Esophagus (tissue), 2 donors: ENCODE data around the gene RIC1. TPM values are rescaled to one million over a fixed set of nuclear protein-coding genes. Genes with fewer than 3 reads are reported as not detected.
"Not testable (repeated sequence)": the region's sequence is repeated elsewhere in the genome, so short reads cannot be mapped to it uniquely, and the experiment has no call there.

Experiments used
- H3K27ac ChIP-seq, 2 donors: one replicate each; pipeline ENCODE4 v1.5.1; 2013; ENCODE audit warnings: low read depth in 2 of 2, mild to moderate bottlenecking in 2 of 2, inconsistent platforms in 1 of 2, low read length in 1 of 2, moderate library complexity in 1 of 2
- H3K27me3 ChIP-seq, 2 donors: one replicate each; pipeline ENCODE4 v1.6.1; 2013; ENCODE audit warnings: low read length in 2 of 2, control low read depth in 1 of 2, mild to moderate bottlenecking in 1 of 2; ENCODE audit not compliant: insufficient read depth in 2 of 2, control insufficient read depth in 1 of 2
- H3K36me3 ChIP-seq, 2 donors: one replicate each; pipeline ENCODE4 v1.6.1; 2013; ENCODE audit warnings: low read length in 1 of 2; ENCODE audit not compliant: control insufficient read depth in 2 of 2, insufficient read depth in 2 of 2
- H3K4me1 ChIP-seq, 2 donors: one replicate each; pipeline ENCODE4 v1.6.1; 2013; ENCODE audit warnings: low read length in 1 of 2; ENCODE audit not compliant: control insufficient read depth in 2 of 2, insufficient read depth in 2 of 2
- H3K4me3 ChIP-seq, 2 donors: one replicate each; pipeline ENCODE4 v1.5.1; 2013; ENCODE audit warnings: low read length in 2 of 2, mild to moderate bottlenecking in 2 of 2, low read depth in 1 of 2, moderate library complexity in 1 of 2
- H3K9me3 ChIP-seq, 2 donors: one replicate each; pipeline ENCODE4 v1.6.1; 2013; ENCODE audit warnings: mild to moderate bottlenecking in 2 of 2, low read depth in 1 of 2, low read length in 1 of 2, moderate library complexity in 1 of 2; ENCODE audit not compliant: control insufficient read depth in 2 of 2, insufficient read depth in 1 of 2
- WGBS, 2 donors: extraction: QIAGEN DNeasy Blood & Tissue Kit; methylation state at CpG; one replicate each; pipeline ENCODE4 v1.1.7; 2013; 5-methylcytosine and 5-hydroxymethylcytosine counted together
- polyA plus RNA-seq, 2 donors: library from polyadenylated mRNA; stranded (reverse); fragments of 200-250 nt; gene quantifications; one replicate each; pipeline ENCODE4 v1.2.3, GENCODE V29; 2013
- donor health status: healthy with polysubstance abuse.
- donor health status: Bipolar disorder and iron deficiency.

Gene RIC1
- polyA plus RNA-seq, 2 donors, result 4.3 to 5.8 TPM

DNA sequence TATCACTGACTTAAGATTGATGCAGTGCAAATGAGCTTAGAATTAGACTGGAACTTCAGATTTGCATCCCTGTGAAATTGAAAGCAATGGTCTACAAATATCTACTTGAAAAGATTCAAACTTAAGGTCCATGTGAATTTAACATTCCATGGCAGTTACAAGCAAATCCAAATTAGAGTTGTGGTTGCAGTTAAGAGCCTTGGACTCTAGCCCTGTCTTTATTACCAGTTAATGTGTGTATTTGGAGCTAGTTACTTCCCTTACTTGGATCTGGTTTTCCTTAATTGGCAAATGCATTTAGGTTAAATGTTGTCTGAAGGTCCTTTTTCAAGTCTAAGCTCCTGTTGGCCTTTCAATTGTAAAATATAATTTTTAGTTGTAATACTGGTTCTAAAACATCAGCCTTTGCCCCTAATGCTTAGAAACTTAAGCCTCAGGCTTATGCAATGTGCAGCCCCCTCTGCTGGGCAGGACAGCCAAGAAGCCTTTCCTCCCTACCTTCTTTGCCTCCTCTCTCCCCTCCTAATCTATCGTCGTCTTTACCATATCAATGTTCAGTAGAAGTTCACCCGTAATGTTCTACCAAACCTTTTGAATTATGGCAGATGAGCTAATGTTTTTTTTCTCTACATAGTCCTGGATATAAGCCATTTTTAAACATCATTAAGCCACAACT, 144.6 kb downstream of the RIC1 start:
- Histone ChIP-seq H3K4me1 (no peaks in the 10 kb centered on the region), H3K27ac (no peak overlapping the region), H3K27me3 (no peaks in the 10 kb centered on the region), H3K36me3 (peaks cover 10 to 11% of the 10 kb centered on the region in 2 donors), H3K9me3 (no peaks in the 10 kb centered on the region), H3K4me3 (no peak overlapping the region)
- 91 to 96% methylated on average over 3 of the region's 3 CpGs for WGBS, 2 donors

DNA sequence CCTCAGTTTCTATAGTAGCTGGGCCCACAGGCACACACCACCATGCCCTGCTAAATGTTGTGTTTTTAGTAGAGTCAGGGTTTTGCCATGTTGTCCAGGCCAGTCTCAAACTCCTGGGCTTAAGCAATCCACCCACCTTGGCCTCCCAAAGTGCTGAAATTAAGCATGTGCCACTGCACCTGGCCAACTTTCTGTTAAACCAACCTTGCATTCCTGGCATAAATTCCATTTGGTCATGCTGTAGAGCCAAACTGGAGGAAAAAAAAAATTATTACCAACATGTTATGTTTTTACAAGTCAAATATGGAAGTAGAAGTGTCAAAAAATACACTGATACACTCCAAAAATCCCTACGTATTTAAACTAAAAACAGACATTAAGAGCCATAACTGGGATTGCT, 149.9 kb downstream of the RIC1 start:
- Histone ChIP-seq H3K4me3 (no peak overlapping the region), H3K36me3 (peaks cover 9 to 22% of the 10 kb centered on the region in 2 donors), H3K4me1 (no peaks in the 10 kb centered on the region), H3K27me3 (no peaks in the 10 kb centered on the region), H3K9me3 (peaks cover 4 to 8% of the 10 kb centered on the region in 2 donors), H3K27ac (no peak overlapping the region)
- whole genome bisulfite sequencing, 2 donors, result 97 to 100% methylated on average over 1 of the region's 1 CpG

DNA sequence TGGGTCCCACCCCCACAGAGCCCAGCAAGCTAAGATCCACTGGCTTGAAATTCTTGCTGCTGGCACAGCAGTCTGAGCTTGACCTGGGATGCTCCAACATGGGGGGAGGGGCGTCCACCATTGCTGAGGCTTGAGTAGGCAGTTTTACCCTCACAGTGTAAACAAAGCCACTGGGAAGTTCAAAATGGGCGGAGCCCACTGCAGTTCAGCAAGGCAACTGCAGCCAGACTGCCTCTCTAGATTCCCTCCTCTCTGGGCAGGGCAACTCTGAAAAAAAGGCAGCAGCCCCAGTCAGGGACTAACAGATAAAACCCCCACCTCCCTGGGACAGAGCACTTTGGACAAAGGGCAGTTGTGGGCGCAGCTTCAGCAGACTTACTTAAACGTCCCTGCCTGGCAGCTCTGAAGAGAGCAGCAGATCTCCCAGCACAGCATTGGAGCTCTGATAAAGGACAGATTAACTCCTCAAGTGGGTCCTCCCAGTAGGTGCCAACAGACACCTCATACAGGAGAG, 150.9 kb downstream of the RIC1 start:
- H3K27ac ChIP-seq, result not testable (repeated sequence)
- H3K36me3 ChIP-seq, result peaks cover 9 to 18% of the 10 kb centered on the region in 2 donors
- 97 to 99% methylated on average over 4 of the region's 4 CpGs for WGBS, 2 donors

DNA sequence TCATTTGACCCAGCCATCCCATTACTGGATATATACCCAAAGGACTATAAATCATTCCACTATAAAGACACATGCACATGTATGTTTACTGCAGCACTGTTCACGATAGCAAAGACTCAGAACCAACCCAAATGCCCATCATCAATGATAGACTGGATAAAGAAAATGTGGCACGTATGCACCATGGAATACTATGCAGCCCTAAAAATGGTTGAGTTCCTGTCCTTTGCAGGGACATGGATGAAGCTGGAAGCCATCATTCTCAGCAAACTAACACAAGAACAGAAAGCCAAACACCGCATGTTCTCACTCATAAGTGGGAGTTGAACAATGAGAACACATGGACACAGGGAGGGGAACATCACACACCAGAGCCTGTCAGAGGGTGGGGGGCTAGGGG, 154.5 kb downstream of the RIC1 start:
- H3K27ac ChIP-seq, H3K4me3 ChIP-seq, H3K4me1 ChIP-seq, H3K27me3 ChIP-seq, H3K9me3 ChIP-seq: not testable (repeated sequence)
- peaks cover 15 to 30% of the 10 kb centered on the region in 2 donors for H3K36me3 ChIP-seq
- 97 to 99% methylated on average over 3 of the region's 3 CpGs for WGBS, 2 donors

More for the DNA sequence above, 150.9 kb downstream of the RIC1 start:
- not testable (repeated sequence) for H3K4me3 ChIP-seq, H3K9me3 ChIP-seq, H3K4me1 ChIP-seq, H3K27me3 ChIP-seq

DNA sequence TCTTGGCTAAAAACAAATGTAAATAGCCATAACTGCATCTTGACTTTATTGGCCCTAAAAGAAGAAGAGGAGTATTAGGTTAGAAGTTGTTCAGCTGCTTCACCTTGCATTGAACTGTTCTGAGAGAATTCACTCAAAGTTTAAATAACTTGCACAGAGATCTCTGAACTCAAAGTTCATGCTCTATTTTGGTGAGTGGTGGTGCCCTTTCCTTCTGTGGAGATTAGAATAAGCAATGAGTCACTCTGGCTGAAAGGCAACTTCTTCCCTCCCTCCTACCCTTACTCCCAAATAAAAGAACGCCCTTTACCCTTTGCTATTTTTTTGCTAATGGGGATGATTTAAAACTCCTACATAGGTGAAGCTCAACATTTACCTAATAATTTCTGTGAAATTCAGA, 155.1 kb downstream of the RIC1 start:
- Histone ChIP-seq H3K4me3 (no peak overlapping the region), H3K27me3 (no peaks in the 10 kb centered on the region), H3K4me1 (no peaks in the 10 kb centered on the region), H3K36me3 (peaks cover 15 to 25% of the 10 kb centered on the region in 2 donors), H3K9me3 (peaks cover 4% of the 10 kb centered on the region in 2 donors), H3K27ac (no peak overlapping the region)
- 88 to 95% methylated on average over 1 of the region's 1 CpG for WGBS, 2 donors

DNA sequence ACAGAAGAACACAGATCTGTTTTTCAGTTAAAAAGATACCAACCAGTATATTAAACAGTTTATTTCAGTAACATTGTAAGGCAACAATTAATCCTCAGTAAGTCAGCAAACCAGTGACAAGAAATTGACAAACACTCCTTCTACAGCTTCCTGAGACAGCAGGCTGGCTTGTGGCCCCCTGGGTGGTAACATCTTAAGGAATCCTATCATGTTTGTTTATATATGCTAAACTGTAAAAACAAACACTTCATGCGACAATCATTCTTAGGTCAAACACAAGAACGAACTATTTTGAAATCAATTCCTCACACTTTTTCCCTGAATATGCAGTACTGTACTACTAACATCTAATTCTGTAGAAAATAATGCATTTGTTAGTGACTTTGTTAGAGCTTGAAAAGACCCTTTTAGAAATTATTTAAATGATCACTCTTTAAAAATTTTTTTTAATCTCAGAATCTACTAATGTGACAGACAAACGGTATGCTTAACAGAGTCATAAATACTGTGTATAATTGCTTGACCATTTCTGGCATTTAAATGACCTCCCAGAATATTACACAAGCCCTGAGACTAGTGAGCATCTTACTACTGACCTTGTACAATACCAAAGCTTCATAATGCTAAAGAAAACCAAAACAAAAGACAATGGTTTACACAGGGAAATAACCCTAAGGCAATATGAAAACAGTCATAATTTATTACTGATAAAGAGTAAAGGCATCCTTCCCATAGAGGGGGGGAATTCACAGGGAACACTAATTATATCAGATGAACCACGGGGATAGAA, 155.8 kb downstream of the RIC1 start:
- Histone ChIP-seq H3K27ac (no peak overlapping the region), H3K36me3 (peaks cover 11 to 21% of the 10 kb centered on the region in 2 donors), H3K9me3 (peaks cover 0 to 1% of the 10 kb centered on the region in 2 donors), H3K27me3 (no peaks in the 10 kb centered on the region), H3K4me3 (no peak overlapping the region), H3K4me1 (no peaks in the 10 kb centered on the region)
- 58 to 71% methylated on average over 4 of the region's 4 CpGs for WGBS, 2 donors

DNA sequence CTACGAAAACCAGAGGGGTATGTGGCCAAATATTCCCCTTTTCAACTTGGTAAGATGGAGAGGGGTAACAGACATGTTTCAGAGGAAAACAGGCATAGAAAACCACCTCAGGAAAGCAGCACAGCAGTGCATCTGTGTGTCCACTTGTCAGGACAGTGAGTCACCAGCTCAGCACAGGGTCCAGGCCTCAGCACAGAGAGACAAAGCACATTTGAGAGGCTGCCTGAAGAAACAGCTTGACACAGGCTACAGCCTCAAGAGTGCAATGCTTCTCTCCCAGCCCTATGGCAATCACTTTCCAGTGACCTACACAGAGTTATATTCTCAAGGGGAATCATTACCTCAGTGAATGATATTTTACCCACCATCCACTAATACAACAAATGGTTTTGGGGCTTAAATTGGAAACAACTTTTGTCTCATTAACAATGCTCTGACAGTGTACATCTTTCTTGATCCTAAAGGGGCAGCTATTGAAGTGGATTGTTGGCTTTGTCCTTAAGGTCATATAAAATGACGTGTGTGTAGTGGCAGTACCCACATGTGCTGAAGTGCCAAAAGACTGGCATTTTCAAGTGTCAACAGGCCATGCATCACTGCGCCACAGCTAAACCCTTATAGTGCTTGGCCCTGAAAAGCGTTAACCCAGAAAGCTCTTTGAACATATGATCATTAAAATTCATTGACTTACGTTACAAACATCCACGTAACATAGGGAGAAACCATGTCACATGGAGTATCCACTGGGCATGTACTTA, 157.6 kb downstream of the RIC1 start:
- H3K27ac ChIP-seq, result no peak overlapping the region
- 92 to 96% methylated on average over 6 of the region's 6 CpGs for WGBS, 2 donors
- no peak overlapping the region for H3K4me3 ChIP-seq
- H3K27me3 ChIP-seq, result no peaks in the 10 kb centered on the region
- H3K4me1 ChIP-seq, result no peaks in the 10 kb centered on the region
- no peaks in the 10 kb centered on the region for H3K9me3 ChIP-seq
- H3K36me3 ChIP-seq, result peaks cover 5 to 14% of the 10 kb centered on the region in 2 donors

DNA sequence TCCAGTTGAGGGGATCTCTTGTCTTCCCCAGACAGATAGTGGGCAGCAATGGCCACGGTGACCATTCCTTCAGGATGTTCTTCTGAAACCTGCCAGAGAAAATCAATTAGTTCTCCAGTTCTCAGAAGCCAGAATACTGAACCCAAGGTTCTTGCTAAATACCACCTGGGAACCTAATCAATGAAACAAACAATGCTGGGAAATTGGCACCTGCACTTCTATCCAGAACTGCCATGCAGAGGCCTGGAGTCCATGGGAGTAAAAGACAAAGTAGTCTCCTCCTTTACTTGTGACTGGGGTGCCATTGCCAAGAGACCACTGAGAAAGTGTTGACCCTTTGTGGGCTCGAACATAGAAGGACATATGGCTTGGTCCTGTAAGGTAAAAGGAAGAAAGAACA, 158.3 kb downstream of the RIC1 start:
- Histone ChIP-seq H3K9me3 (no peaks in the 10 kb centered on the region), H3K36me3 (peaks cover 5 to 14% of the 10 kb centered on the region in 2 donors), H3K4me1 (no peaks in the 10 kb centered on the region), H3K27me3 (no peaks in the 10 kb centered on the region), H3K4me3 (no peak overlapping the region), H3K27ac (no peak overlapping the region)
- WGBS, 2 donors, result 90 to 96% methylated on average over 2 of the region's 2 CpGs

DNA sequence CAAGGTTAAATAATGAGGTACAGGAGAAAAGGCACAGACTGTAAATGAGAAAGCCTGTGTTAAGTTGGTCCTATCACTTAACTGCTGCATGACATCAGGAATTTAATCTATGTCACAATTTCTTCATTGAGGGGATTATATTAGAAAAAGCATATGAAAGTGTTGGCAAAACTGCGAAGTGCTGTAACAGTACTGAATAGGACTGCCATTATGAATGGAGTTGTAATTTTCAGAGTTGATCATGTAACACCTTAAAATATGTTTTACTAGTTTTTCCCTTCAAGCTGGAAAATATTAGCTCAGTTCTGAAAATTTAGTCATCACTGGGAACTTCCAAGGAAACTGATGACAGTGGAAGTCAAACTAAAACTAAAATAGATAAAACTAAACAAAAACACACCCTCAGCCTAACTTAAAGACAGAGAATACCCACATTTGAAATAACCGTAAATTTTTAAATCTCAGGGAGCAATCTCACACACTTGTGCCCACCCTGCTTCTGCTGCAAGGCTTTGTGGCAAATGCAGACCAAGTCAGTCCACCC, 158.9 kb downstream of the RIC1 start:
- no peak overlapping the region for H3K27ac ChIP-seq
- H3K27me3 ChIP-seq, result no peaks in the 10 kb centered on the region
- H3K4me1 ChIP-seq, result no peaks in the 10 kb centered on the region
- 94% methylated on average over 2 of the region's 2 CpGs for WGBS, 2 donors
- peaks cover 5 to 14% of the 10 kb centered on the region in 2 donors for H3K36me3 ChIP-seq
- no peaks in the 10 kb centered on the region for H3K9me3 ChIP-seq
- H3K4me3 ChIP-seq, result no peak overlapping the region
